GM03348 (cell line): ENCODE data around the gene ZBTB1.
A peak's percentile ranks its signal among the peaks of the same experiment; 100 is the strongest.
"Not testable (repeated sequence)": the region's sequence is repeated elsewhere in the genome, so short reads cannot be mapped to it uniquely, and the experiment has no call there.

Source experiments
- DNase-seq: peaks from one replicate; pipeline ENCODE4 v3.0.0; 2012; ENCODE audit warnings: low spot score

ZBTB1 gene

DNA sequence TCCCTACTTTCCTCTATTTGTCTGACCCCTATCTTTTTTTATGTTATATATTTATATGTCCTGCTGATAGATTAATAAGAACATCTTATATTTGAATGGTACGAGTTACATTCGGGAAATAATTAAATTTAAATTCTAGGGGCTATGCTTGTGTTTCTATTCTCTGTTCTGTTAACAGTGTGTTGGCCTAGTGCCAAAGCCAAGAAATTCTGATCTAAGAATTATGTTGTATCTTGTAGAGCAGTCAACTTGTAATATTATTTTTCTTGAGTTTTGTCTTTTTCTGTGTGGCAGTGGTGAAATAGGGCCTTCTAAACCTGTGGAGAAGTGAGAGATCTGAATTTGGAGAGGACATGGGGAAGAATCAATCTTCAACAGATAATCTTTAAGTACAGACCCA, 27.0 kb downstream of the ZBTB1 start:
- no peak for DNase-seq

DNA sequence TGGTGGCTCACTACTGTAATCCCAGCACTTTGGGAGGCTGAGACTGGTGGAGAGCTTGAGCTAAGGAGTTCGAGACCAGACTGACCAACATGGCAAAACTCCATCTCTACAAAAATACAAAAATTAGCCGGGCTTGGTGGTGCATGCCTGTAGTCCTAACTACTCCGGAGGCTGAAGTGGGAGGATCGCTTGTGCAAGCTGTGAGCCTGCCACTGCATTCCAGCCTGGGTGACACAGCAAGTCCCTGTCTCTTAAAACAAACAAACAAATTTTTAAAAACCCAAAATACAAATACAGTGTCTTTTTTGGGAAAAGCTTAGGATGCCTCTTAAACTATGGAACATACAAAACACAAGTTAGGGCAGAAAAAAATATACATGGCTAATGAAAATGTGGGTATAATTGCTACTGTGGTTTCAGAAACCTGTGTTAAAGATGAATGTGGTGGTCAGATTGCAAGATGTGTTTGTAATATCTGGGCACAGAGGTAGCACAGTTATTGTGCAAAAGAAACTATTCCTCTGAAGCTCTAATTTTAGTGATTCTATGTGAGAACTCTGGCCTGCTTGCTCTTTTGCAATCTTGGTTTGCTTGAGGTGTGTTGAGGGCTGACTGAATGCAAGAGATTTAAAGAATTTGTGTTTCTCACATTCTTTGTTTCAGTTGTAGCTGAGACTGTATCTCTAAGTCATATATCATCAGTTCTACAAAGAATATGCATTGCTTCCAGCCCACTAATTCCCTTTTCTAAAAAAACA, 32.1 kb downstream of the ZBTB1 start:
- DNase-seq, result peak; percentile 36

DNA sequence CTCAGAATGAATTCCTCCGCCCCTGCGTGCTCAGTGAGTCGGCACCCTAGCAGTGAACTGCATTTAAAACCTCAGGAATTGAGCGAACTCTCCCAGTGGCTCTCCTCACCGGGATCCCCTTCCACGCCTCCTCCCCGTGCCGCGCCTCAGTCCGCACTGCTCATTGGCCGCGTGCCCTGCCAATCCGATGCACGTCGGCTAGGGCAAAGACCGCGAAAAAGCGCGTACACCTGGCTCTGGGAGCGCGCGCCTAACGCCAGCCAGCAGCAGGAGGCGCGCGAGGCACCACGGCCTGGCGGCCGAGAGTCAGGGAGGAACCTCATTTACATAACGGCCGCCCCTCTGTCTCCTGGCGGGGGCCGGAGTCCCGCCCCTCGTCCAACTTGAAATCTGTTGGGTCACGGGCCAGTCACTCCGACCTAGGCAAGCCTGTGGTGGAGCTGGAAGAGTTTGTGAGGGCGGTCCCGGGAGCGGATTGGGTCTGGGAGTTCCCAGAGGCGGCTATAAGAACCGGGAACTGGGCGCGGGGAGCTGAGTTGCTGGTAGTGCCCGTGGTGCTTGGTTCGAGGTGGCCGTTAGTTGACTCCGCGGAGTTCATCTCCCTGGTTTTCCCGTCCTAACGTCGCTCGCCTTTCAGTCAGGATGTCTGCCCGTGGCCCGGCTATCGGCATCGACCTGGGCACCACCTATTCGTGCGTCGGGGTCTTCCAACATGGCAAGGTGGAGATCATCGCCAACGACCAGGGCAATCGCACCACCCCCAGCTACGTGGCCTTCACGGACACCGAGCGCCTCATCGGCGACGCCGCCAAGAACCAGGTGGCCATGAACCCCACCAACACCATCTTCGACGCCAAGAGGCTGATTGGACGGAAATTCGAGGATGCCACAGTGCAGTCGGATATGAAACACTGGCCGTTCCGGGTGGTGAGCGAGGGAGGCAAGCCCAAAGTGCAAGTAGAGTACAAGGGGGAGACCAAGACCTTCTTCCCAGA, 35.9 kb downstream of the ZBTB1 start, which contains the start of gene HSPA2:
Gene HSPA2 (plus strand): TSS at position 534 of the 995 bp plus-strand sequence. CDS start 109 bp downstream, at position 643.
- DNase-seq, result peak; percentile 98

DNA sequence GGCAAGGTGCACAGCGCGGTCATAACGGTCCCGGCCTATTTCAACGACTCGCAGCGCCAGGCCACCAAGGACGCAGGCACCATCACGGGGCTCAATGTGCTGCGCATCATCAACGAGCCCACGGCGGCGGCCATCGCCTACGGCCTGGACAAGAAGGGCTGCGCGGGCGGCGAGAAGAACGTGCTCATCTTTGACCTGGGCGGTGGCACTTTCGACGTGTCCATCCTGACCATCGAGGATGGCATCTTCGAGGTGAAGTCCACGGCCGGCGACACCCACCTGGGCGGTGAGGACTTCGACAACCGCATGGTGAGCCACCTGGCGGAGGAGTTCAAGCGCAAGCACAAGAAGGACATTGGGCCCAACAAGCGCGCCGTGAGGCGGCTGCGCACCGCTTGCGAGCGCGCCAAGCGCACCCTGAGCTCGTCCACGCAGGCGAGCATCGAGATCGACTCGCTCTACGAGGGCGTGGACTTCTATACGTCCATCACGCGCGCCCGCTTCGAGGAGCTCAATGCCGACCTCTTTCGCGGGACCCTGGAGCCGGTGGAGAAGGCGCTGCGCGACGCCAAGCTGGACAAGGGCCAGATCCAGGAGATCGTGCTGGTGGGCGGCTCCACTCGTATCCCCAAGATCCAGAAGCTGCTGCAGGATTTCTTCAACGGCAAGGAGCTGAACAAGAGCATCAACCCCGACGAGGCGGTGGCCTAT, 36.8 kb downstream of the ZBTB1 start:
- no peak for DNase-seq

DNA sequence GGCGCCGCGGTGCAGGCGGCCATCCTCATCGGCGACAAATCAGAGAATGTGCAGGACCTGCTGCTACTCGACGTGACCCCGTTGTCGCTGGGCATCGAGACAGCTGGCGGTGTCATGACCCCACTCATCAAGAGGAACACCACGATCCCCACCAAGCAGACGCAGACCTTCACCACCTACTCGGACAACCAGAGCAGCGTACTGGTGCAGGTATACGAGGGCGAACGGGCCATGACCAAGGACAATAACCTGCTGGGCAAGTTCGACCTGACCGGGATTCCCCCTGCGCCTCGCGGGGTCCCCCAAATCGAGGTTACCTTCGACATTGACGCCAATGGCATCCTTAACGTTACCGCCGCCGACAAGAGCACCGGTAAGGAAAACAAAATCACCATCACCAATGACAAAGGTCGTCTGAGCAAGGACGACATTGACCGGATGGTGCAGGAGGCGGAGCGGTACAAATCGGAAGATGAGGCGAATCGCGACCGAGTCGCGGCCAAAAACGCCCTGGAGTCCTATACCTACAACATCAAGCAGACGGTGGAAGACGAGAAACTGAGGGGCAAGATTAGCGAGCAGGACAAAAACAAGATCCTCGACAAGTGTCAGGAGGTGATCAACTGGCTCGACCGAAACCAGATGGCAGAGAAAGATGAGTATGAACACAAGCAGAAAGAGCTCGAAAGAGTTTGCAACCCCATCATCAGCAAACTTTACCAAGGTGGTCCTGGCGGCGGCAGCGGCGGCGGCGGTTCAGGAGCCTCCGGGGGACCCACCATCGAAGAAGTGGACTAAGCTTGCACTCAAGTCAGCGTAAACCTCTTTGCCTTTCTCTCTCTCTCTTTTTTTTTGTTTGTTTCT, 37.6 kb downstream of the ZBTB1 start:
- no peak for DNase-seq

DNA sequence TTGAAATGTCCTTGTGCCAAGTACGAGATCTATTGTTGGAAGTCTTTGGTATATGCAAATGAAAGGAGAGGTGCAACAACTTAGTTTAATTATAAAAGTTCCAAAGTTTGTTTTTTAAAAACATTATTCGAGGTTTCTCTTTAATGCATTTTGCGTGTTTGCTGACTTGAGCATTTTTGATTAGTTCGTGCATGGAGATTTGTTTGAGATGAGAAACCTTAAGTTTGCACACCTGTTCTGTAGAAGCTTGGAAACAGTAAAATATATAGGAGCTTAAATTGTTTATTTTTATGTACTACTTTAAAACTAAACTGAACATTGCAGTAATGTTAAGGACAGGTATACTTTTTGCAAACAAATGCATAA, 38.2 kb downstream of the ZBTB1 start:
- DNase-seq, result no peak

DNA sequence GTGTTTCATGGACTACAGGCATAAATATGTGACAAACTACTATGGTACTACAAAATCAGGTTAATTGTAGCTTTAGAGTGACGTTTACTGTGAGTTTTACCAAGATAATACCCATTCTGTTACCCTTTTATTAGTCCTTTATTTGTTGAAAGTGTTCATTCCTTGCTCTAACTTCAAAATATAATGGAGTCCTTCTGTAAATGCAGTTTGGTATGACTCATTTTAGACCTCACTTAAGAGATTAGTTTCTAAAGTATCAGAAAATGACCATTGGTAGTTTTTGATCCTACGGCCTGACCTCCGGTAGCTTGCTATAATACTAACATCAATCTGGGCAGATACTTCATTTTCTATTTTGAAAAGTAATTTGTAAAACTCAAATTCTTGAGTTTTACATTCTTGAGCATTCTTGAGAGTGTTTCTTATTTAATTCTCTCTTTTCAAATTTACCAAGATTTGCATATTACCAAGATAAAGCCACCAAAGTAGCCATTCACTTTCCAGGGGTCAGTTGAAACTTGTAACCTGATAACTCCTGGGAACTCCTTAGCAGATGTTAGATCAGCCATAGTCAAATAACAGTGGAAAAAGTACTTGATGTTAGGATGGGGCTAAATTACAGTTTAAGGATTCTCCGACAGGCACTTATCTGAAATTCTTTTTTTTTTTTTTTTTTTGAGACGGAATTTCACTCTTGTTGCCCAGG, 40.2 kb downstream of the ZBTB1 start:
- no peak for DNase-seq

DNA sequence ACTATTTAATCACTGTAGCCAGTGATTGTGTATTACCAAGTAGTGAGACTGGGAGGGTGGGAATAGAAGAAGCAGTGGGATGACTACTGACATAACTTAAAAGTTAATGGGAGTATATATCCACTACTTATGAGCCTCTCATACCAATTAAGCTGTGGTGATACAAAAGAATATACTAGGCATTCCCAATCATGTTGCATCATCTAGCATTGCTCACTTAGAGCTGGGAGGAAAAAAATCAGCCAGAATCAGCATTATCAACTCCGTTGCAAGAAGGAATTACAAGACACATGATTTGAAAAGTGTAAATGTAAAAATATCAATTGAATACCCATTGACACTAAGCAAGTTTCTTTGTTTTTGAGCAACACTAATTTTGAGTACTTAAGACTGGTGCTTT, 44.4 kb downstream of the ZBTB1 start:
- DNase-seq, result peak; percentile 35

DNA sequence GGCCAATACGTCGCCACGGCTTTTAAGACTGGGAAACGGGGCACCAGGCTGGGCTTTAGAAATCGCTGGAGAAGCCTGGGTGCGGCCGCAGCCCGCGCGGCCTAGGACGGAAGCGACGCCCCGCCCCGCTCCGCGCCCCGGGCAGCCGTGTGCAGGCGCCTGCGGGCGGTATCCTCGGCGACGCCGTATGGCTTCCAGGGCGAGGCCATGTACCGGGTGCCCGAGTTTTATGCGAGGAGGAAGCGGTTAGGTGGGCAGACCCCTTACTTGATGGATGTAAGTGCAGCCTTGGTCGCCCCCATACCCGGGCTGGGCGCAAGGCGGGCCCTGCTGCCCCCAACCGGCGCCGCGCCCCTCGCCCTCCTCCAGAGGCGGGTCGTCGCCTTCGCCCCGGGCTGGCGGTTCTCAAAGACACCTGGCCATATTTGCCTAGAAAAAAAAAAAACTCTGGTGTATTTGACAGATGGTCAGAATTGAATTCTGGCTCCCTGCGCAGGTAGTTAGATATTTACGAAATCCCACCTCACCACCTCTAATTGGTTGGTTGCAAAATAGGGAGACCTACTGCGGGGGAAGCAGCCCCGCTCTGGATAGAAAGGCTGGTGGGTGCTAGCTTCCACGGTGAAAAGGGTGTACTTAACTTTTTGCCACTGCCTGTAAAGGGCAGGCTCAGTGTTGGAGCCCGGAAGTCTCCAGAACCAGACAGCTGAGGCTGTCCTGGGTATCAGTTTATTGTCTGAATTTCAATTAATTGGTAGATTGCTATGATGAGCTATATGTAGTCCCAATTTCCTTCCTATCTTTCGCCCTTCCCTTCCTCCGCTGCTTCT, 45.4 kb downstream of the ZBTB1 start, which contains the start of gene PPP1R36:
Gene PPP1R36 (plus strand): TSS at position 171 of the 830 bp plus-strand sequence. CDS start 37 bp downstream, at position 208.
- peak; percentile 73 for DNase-seq

DNA sequence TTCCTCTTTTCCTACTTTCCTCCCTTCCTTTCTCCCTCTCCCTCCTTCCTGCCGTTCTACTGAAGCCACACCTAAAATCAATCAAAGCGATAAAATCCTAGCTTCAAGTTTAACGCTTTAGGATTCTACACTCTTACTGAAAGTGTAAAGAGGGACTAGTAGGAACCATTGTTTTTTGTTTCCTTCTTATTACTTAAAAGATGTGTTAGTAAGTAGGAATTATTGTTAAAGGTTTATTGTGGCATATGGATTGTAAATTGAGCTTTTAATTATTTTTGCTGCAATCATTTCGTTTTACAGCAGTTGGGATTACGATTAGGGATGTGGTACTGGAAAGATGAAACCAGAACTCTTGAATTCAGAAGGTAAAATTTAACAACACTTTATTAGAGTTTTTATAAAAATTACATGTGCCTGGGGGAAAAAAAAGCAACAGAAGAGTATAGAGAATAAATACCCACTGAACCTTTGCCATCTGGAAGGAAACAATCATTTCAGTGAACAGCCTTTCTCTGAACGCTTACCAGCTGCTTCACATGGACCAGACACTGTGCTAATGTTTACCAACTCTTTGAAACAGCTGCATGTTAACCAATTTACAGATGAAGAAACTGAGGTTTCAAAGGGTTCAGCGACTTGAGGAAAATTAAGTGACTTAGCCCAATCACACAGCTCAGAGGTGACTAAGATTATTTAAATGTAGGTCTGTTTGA, 46.2 kb downstream of the ZBTB1 start:
- no peak for DNase-seq

DNA sequence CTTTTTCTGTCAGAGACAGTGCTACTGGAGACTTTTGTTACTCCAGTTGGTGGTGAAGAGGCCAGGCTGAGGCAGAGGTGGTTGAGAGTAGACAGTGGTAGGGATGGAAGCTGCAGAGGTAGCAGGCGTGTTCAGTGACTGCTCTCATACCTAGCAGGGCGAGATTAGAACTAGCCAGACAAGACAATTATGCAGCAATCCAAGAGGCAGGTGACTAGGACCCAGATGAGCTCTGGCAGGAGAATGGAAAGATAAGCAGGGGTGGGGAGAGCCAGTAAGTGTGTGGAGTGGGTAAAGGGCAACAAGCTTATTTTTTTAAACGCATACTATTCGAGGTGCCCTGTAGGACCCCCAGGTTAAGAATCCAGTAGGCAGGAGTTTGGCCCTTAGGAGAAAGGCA, 50.0 kb downstream of the ZBTB1 start:
- DNase-seq, result no peak

DNA sequence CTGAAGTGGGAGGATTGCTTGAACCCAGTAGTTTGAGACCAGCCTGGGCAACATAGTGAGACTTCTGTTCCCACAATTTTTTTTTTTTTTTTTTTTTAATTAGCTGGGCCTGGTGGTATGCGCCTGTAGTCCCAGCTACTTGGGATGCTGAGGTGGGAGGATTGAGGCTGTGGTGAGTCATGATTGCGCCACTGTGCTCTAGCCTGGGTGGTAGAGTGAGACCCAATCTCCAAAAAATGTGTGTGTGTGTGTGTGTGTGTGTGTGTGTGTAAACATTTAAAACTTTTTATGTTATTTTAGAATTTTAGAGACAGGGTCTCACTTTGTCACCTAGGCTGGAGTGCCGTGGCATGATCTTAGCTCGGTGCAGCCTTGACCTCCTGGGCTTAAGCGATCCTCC, 52.0 kb downstream of the ZBTB1 start:
- no peak for DNase-seq

DNA sequence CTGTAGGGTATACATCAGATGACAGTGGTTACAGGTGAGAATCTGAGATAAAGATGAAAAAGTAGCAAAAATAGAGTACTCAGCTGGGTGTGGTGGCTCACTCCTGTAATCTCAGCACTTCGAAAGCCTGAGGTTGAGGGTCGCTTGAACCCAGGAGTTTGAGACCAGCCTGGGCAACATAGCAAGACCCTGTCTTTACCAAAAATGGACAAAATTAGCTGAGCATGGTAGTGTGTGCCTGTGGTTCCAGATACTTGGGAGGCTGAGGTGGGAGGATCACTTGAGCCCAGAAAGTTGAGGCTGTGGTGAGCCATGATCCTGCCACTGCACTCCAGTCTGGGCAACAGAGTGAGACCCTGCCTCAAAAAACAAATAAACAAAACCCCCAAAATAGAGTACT, 53.6 kb downstream of the ZBTB1 start:
- not testable (repeated sequence) for DNase-seq

DNA sequence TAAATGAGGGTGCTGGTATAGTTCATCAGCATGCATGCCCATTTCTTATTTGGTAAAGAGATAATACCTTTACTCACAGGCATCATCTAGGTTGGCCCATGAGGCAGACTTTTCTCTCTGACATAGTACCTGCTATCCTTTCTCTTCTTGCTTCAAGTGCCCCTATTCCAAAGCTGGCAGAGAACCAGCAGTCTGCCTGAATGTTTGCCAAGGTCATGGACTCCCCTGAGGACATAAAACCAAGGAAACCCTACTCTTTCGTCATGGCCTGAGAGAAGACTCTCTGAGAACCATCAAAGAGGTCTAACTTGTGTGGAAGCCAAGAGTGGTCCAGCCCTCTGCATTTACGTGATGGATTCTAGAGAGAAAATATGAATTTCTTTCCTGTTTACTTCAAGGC, 57.1 kb downstream of the ZBTB1 start:
- no peak for DNase-seq

DNA sequence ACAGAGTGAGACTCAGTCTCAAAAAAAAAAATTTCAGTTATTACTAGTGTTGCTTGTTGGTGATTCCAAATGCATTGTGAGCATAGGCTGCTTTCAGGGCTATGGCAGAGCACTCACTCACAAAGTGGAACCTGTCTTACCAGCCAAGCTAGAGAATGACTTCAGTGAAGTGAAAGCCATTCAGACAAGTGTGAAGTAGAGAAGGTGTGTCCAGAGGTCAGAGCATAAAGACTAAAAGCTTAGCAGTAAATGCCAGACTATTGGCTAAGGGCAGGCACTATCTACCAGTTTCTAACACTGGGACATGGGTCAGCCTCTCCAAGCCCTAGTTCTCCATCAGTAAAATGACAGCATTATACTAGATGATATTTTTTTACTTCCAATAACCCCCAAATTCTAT, 57.9 kb downstream of the ZBTB1 start:
- no peak for DNase-seq

DNA sequence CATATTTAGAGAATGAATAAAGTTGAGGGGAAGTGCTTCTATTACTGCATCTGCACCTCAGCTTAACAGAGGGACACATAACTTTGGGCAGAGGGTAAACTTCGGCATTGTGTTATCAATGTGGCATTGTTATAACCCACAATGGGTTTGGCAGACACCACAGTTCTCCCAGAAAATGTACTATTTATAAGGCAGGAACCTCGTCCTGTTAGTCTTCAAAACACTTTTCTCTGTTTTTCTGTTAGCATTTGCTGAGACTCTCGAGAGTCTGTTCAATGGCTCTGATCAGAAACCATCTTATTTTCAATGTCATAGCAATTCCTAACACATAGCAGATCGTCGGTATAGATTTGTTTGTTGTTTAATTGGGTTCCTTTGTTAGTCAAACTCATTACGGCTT, 59.1 kb downstream of the ZBTB1 start:
- DNase-seq, result no peak

DNA sequence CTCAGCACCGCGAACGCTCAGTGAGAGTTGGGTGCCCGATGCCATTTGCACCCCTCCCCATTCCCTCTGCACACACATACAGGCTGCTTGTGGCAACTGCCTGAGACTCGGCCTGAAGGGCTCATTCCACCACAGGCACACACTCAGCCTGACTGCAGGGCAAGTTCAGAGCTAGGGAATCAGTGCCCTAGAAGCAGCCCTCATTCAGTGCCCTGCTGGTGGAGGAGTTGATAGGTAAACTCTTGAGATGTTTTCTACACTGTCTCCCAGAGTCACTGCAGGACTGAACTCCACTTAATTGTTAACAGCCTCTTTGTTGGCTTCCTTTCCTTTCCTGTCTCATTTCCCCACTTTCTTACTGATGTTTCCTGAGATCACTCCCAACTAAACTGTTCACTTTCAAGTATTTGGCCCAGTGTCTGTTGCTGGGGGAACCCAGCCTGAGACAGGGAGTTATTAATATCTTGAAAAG, 62.1 kb downstream of the ZBTB1 start:
- peak; percentile 58 for DNase-seq

DNA sequence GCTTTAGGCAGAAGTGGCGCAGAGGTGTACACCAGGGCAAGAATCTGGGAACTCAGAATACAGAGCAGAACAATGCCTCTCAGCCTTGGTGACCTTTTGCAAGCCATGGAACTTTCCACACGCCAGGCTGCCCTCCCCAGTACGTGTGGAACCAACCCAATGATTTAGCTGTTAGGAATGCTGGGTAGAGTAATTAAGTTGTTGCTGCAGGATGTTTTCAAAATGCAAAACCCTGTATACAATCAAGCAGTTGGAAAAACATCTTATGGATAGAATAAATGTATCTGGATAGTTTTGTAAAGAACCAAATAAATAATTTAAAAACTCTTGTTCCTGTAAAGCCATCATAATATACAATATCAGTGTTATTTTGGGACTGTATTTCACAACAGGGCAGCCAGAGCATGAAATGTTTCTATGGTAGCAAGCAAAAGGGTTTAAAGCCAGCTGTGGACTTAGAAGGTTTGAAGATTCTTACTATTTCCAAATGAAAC, 64.6 kb downstream of the ZBTB1 start:
- peak; percentile 86 for DNase-seq

DNA sequence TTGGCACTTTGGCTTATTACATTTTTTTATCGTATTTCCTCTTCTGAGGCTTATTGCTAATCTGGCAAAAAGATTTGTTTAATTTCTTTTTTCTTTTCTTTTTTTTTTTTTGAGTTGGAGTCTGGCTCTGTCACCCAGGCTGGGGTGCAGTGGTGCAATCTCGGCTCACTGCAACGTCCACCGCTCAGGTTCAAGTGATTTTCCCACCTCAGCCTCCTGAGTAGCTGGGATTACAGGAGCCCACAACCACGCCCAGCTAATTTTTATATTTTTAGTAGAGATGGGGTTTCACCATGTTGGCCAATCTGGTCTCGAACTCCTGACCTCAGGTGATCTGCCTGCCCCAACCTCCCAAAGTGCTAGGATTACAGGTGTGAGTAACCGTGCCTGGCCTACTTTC, 65.1 kb downstream of the ZBTB1 start:
- DNase-seq, result not testable (repeated sequence)
